Mononuclear cell (primary cell): ENCODE data around the gene MED15. TPM values are rescaled to one million over a fixed set of nuclear protein-coding genes. Genes with fewer than 3 reads are reported as not detected.
"Not testable (repeated sequence)": the region's sequence is repeated elsewhere in the genome, so short reads cannot be mapped to it uniquely, and the experiment has no call there.

Experiments
- H3K27me3 ChIP-seq: 2 replicates; pipeline ENCODE4 v1.6.0; 2011; ENCODE audit warnings: low read length, control low read depth; ENCODE audit not compliant: insufficient read depth
- H3K4me1 ChIP-seq: 2 replicates; pipeline ENCODE4 v1.5.1; 2011; ENCODE audit warnings: mild to moderate bottlenecking, low read length, control low read depth; ENCODE audit not compliant: insufficient read depth
- H3K4me3 ChIP-seq: 2 replicates; pipeline ENCODE4 v1.5.1; 2011; ENCODE audit warnings: mild to moderate bottlenecking, low read length, moderate library complexity
- H3K9me3 ChIP-seq: 2 replicates; pipeline ENCODE4 v1.5.1; 2011; ENCODE audit warnings: low read depth, mild to moderate bottlenecking, control low read depth, low read length
- total RNA-seq: library from RNA; depleted of rRNA; stranded (reverse); fragments of >200 nt; gene quantifications from one replicate; pipeline ENCODE4 v1.2.3, GENCODE V29; 2012

Gene MED15
- total RNA-seq, 1 donor, result 93.5 TPM

GRCh38 chr22:20528405-20528978, 21.1 kb downstream of the MED15 start:
- H3K4me3 ChIP-seq, result no peak overlapping the region
- peaks cover 31% of the 10 kb centered on the region for H3K4me1 ChIP-seq
- no peaks in the 10 kb centered on the region for H3K27me3 ChIP-seq
- no peaks in the 10 kb centered on the region for H3K9me3 ChIP-seq

- no peak overlapping the region for H3K4me3 ChIP-seq
- H3K27me3 ChIP-seq, result no peaks in the 10 kb centered on the region
- peaks cover 37% of the 10 kb centered on the region for H3K4me1 ChIP-seq
- H3K9me3 ChIP-seq, result no peaks in the 10 kb centered on the region
Measured at GRCh38 chr22:20530368-20531153, 23.2 kb downstream of the MED15 start.

- no peaks in the 10 kb centered on the region for H3K9me3 ChIP-seq
- H3K4me3 ChIP-seq, result no peak overlapping the region
- H3K27me3 ChIP-seq, result no peaks in the 10 kb centered on the region
- peaks cover 37% of the 10 kb centered on the region for H3K4me1 ChIP-seq
Measured at GRCh38 chr22:20531154-20531403, 23.7 kb downstream of the MED15 start.

GRCh38 chr22:20531404-20532201, 24.2 kb downstream of the MED15 start:
- Histone ChIP-seq H3K4me1 (peaks cover 37% of the 10 kb centered on the region), H3K4me3 (no peak overlapping the region), H3K9me3 (no peaks in the 10 kb centered on the region)

GRCh38 chr22:20532256-20532993, 25.0 kb downstream of the MED15 start:
- peaks cover 40% of the 10 kb centered on the region for H3K4me1 ChIP-seq
- H3K27me3 ChIP-seq, result no peaks in the 10 kb centered on the region
- no peaks in the 10 kb centered on the region for H3K9me3 ChIP-seq
- no peak overlapping the region for H3K4me3 ChIP-seq

More at GRCh38 chr22:20531404-20532201, 24.2 kb downstream of the MED15 start:
- H3K27me3 ChIP-seq, result no peaks in the 10 kb centered on the region

GRCh38 chr22:20533095-20533878, 25.9 kb downstream of the MED15 start:
- peaks cover 40% of the 10 kb centered on the region for H3K4me1 ChIP-seq

DNA sequence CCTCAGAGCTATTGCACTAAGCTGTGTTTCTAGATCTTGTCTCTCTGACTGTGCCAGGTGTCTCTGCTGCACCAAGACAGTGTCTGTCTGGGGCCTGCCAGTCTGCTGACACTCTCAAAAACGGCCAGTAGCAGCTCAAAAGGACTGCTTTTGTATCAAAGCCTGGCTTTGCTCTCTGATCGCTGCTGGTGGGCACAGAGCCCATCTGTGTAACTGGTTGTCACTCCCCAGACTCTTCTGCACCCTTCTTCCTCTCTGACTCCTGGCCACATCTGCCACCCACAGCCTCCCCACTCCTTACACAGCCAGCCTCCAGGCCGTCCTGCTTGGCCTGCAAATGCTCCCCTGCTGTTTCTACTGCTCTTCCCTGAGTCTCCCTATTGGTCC, 26.5 kb downstream of the MED15 start:
- Histone ChIP-seq H3K27me3 (no peaks in the 10 kb centered on the region), H3K4me3 (no peak overlapping the region), H3K4me1 (peaks cover 40% of the 10 kb centered on the region), H3K9me3 (no peaks in the 10 kb centered on the region)

More at GRCh38 chr22:20533095-20533878, 25.9 kb downstream of the MED15 start:
- Histone ChIP-seq H3K27me3 (no peaks in the 10 kb centered on the region), H3K4me3 (no peak overlapping the region), H3K9me3 (no peaks in the 10 kb centered on the region)

- Histone ChIP-seq H3K9me3 (no peaks in the 10 kb centered on the region), H3K4me3 (no peak overlapping the region), H3K4me1 (peaks cover 33% of the 10 kb centered on the region), H3K27me3 (no peaks in the 10 kb centered on the region)
Measured at GRCh38 chr22:20536590-20537324, 29.3 kb downstream of the MED15 start.

DNA sequence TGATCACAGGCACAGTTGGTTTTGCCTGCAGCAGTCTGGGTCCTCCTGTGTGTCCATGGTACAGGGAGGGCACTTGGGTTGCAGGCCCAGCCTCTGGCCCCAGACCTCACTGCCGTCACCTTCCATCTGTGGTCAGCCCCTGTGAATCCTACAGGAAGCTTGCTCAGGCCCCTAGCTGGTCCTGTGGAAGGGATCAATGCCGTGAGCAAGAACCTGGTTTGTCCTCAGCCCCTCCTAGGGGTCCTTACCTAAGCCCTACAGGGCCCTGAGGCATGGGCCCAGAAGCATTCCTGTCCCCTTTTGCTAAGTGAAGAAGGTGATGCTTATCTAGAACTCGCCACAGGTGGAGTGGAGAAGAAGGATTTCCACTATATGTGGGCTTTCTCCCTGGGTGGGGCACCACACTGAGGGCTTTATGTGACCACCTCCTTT, 29.9 kb downstream of the MED15 start:
- H3K4me3 ChIP-seq, result no peak overlapping the region
- no peaks in the 10 kb centered on the region for H3K9me3 ChIP-seq
- peaks cover 27% of the 10 kb centered on the region for H3K4me1 ChIP-seq
- no peaks in the 10 kb centered on the region for H3K27me3 ChIP-seq

GRCh38 chr22:20537983-20538382, 30.6 kb downstream of the MED15 start:
- Histone ChIP-seq H3K27me3 (no peaks in the 10 kb centered on the region), H3K4me3 (no peak overlapping the region), H3K4me1 (peaks cover 21% of the 10 kb centered on the region), H3K9me3 (no peaks in the 10 kb centered on the region)

GRCh38 chr22:20538875-20539274, 31.5 kb downstream of the MED15 start:
- H3K9me3 ChIP-seq, H3K27me3 ChIP-seq, H3K4me3 ChIP-seq: not testable (repeated sequence)
- H3K4me1 ChIP-seq, result peaks cover 13% of the 10 kb centered on the region

DNA sequence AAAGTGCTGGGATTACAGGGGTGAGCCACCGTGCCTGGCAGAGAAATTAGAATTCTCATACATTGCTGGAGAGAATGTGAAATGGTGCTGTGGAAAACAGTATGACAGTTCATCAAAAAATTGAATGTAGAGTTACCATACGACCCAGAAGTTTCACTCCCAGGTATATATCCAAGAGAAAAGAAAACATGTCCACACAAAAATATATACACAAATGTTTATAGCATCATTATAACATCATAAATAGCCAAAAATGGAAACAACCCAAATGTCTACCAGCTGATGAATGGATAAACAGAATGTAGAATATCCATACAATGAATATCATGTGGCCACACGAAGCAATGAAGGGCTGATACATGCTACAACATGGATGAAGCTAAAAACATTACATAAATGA, 34.6 kb downstream of the MED15 start:
- Histone ChIP-seq H3K9me3 (no peaks in the 10 kb centered on the region), H3K27me3 (no peaks in the 10 kb centered on the region), H3K4me1 (peaks cover 27% of the 10 kb centered on the region), H3K4me3 (no peak overlapping the region)

DNA sequence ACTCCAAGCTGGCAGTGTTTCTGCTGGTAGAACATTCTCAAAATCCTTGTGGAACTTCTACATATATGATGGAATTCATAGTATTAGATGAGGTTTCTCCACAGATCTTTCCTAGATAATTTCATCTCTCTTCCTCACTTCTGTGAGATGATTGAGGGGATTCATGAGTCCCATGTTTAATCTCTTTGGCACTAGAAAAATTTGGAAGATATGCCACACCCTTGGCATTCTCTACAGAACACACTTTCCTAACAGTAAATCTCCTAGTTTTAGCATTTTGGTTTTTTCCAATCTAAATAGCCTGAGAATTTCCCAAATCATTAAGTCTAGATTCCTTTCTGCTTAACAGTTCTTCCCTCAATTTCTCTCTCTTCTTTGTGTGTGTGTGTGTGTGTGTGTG, 35.3 kb downstream of the MED15 start:
- Histone ChIP-seq H3K4me3 (no peak overlapping the region), H3K4me1 (peaks cover 27% of the 10 kb centered on the region), H3K27me3 (no peaks in the 10 kb centered on the region), H3K9me3 (no peaks in the 10 kb centered on the region)

DNA sequence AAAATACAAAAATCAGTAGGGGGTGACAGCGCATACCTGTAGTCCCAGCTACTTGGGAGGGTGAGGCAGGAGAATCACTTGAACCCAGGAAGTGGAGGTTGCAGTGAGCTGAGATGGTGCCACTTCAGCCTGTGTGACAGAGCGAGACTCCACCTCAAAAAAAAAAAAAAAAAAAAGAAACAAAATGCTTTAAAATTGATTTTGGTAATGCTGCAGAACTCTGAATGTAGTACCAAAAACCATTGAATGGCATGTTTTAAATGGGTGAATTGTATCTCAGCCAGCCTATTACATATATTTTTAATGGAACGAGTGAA, 37.9 kb downstream of the MED15 start:
- H3K4me1 ChIP-seq, result peaks cover 49% of the 10 kb centered on the region
- H3K9me3 ChIP-seq, H3K4me3 ChIP-seq, H3K27me3 ChIP-seq: not testable (repeated sequence)
